Measurements from ENCODE around the gene TTC38. TPM values are rescaled to one million over a fixed set of nuclear protein-coding genes. Genes with fewer than 3 reads are reported as not detected.

The TTC38 gene
- total RNA-seq, 1 donor from 2014 or later, result 28.1 TPM

DNA sequence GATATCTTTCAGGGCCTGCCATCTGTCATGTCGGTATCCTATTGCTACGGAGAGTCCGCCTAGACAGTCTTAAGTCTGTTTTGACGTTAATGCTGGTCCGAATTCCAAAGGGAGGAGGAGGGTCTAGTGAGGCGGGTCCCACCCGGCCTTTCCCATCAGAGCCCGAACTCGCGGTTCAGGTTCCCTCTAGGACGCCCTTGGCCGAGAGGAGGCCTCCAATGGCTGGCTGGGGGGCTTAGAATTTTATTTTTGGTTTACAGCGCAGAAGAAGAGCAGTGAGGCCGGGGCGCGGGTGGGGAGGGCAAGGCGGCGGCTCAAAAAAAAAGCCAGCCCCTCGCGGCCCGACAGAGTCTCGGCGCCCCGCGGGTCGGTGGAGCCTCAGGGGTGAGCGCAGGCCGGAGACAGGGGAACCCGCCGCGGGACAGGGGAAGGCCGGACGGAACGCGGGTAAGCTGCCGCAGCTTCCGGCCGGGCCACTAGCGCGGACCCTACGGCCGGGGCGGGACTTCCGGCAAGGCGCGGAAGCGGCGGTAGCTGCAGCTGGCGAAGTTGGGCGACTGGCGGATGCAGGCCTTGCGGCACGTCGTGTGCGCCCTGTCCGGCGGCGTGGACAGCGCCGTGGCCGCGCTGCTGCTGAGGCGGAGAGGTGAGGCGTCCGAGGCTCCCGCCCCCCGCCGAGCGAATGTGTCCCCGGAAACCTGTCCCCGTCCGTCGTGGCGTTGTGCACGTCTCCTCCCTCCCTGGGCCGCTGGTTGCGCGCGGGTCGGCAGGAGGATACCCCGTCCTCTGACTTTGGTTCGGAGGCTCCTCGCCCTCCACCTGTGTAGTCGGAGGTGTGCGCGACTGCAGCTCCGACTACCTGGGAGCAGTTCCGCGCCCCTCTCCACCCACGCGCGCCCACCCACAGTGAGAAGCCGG lies 67.7 kb downstream of the TTC38 start, which contains the start of gene TRMU:
Gene TRMU, plus strand, starts transcription at position 514 of the 918 bp plus-strand sequence. Its CDS starts 51 bp downstream, at position 565.
- Mint-ChIP-seq H3K9me3 (ENCODE audit: unreplicated experiment) (no peaks in the 10 kb centered on the region), H3K36me3 (ENCODE audit: unreplicated experiment) (peaks cover 22% of the 10 kb centered on the region), H3K4me3 (ENCODE audit: unreplicated experiment) (peak within 1 kb of the TSS; percentile 88), H3K4me1 (ENCODE audit: unreplicated experiment) (peaks cover 14% of the 10 kb centered on the region), H3K27me3 (ENCODE audit: unreplicated experiment) (no peaks in the 10 kb centered on the region), H3K27ac (ENCODE audit: unreplicated experiment) (peak within 1 kb of the TSS; percentile 98)
- peak; percentile 94 for DNase-seq (ENCODE audit: extremely low spot score, unreplicated experiment)
- TF ChIP-seq, protein P1, sequence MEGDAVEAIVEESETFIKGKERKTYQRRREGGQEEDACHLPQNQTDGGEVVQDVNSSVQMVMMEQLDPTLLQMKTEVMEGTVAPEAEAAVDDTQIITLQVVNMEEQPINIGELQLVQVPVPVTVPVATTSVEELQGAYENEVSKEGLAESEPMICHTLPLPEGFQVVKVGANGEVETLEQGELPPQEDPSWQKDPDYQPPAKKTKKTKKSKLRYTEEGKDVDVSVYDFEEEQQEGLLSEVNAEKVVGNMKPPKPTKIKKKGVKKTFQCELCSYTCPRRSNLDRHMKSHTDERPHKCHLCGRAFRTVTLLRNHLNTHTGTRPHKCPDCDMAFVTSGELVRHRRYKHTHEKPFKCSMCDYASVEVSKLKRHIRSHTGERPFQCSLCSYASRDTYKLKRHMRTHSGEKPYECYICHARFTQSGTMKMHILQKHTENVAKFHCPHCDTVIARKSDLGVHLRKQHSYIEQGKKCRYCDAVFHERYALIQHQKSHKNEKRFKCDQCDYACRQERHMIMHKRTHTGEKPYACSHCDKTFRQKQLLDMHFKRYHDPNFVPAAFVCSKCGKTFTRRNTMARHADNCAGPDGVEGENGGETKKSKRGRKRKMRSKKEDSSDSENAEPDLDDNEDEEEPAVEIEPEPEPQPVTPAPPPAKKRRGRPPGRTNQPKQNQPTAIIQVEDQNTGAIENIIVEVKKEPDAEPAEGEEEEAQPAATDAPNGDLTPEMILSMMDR (IDR thresholded peaks at IDR 0.05), result no peak

DNA sequence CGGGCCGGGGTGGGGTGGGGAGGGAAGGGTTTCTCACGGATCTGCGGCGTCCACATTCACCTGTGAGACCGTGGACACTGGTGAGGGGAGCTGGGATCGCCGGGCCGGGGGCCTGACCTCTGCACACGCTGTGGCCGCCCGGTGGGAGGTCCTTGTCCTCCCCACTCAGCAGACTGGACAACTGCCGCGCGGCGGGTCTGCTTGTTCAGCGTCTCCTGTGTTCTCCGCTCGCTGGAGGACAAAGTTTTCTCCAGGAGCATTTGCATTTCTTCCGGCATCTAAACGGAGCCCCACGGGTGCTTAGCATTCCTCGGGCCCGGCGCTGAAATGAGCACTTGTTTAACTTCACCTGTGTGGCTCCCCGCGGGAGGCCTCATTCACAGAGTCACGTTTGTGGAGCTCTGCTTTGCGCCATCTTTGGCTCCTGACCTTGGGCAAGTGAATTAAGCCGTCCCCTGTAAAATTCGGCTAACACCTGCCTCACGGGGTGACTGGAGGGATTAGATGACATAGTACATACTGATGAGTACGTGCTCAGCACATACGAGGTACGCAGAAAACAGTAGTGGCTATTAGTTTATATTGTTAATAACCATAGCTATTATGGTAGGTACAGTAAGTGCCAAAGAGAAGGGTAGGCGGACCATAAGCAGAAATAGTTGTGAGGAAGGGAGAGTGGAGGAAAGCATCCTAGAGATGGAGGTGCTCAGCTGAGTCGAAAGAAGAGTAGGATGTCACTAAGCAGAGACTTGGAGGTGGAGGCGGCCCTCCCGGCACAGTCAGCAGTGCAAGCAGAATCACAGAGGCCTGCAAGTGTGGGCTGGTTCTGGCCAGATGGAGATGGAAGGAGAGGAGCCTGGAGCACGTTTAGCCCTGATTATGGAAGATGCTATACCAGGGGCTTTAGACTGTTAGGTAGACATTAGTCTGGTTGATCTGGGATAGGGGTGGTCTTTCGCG lies 68.6 kb downstream of the TTC38 start:
- H3K36me3 Mint-ChIP-seq (ENCODE audit: unreplicated experiment), result peaks cover 22% of the 10 kb centered on the region
- H3K27ac Mint-ChIP-seq (ENCODE audit: unreplicated experiment), result peak overlapping the region; percentile 78
- TF ChIP-seq, protein P1 (IDR thresholded peaks at IDR 0.05), result no peak
- H3K9me3 Mint-ChIP-seq (ENCODE audit: unreplicated experiment), result no peaks in the 10 kb centered on the region
- H3K27me3 Mint-ChIP-seq (ENCODE audit: unreplicated experiment), result no peaks in the 10 kb centered on the region
- no peak for DNase-seq (ENCODE audit: extremely low spot score, unreplicated experiment)
- peak overlapping the region; percentile 88 for H3K4me3 Mint-ChIP-seq (ENCODE audit: unreplicated experiment)
- H3K4me1 Mint-ChIP-seq (ENCODE audit: unreplicated experiment), result peaks cover 14% of the 10 kb centered on the region

DNA sequence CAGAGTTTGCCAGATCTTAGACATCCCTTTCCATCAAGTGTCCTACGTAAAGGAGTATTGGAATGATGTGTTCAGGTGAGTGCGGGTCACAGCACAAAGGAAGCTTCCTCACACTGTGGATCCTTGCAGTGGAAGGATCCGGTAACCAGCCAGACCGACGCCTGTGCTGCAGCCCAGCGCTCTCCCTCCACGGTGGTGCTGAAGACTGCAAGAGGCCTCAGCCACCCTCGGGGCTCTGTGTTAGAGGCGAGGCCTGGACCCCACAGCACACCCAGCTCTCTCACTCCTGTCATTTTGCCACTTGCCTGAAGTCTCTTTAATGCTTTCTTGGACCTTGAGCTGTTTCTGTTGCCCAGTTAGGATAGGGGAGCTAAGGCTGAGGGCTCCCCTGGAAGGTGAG lies 70.1 kb downstream of the TTC38 start:
- Mint-ChIP-seq H3K9me3 (ENCODE audit: unreplicated experiment) (no peaks in the 10 kb centered on the region), H3K4me3 (ENCODE audit: unreplicated experiment) (no peak overlapping the region), H3K27me3 (ENCODE audit: unreplicated experiment) (no peaks in the 10 kb centered on the region), H3K27ac (ENCODE audit: unreplicated experiment) (no peak overlapping the region), H3K4me1 (ENCODE audit: unreplicated experiment) (peaks cover 14% of the 10 kb centered on the region), H3K36me3 (ENCODE audit: unreplicated experiment) (peaks cover 27% of the 10 kb centered on the region)
- DNase-seq (ENCODE audit: extremely low spot score, unreplicated experiment), result no peak
- TF ChIP-seq, protein P1 (IDR thresholded peaks at IDR 0.05), result no peak

- TF ChIP-seq, protein P1 (IDR thresholded peaks at IDR 0.05), result no peak
- H3K4me3 Mint-ChIP-seq (ENCODE audit: unreplicated experiment), result no peak overlapping the region
- H3K27ac Mint-ChIP-seq (ENCODE audit: unreplicated experiment), result no peak overlapping the region
- H3K4me1 Mint-ChIP-seq (ENCODE audit: unreplicated experiment), result peaks cover 14% of the 10 kb centered on the region
- DNase-seq (ENCODE audit: extremely low spot score, unreplicated experiment), result no peak
- H3K36me3 Mint-ChIP-seq (ENCODE audit: unreplicated experiment), result peaks cover 31% of the 10 kb centered on the region
- no peaks in the 10 kb centered on the region for H3K9me3 Mint-ChIP-seq (ENCODE audit: unreplicated experiment)
- H3K27me3 Mint-ChIP-seq (ENCODE audit: unreplicated experiment), result no peaks in the 10 kb centered on the region
Measured at GRCh38 chr22:46338636-46339035, 70.8 kb downstream of the TTC38 start.

Data from osteocyte (in vitro differentiated cells).